ENCODE data around the gene LIPF. TPM values are rescaled to one million over a fixed set of nuclear protein-coding genes. Genes with fewer than 3 reads are reported as not detected.
"Not testable (repeated sequence)": the region's sequence is repeated elsewhere in the genome, so short reads cannot be mapped to it uniquely, and the experiment has no call there.

Gene LIPF
- total RNA-seq, 3 donors from 2014 or later = not detected

DNA sequence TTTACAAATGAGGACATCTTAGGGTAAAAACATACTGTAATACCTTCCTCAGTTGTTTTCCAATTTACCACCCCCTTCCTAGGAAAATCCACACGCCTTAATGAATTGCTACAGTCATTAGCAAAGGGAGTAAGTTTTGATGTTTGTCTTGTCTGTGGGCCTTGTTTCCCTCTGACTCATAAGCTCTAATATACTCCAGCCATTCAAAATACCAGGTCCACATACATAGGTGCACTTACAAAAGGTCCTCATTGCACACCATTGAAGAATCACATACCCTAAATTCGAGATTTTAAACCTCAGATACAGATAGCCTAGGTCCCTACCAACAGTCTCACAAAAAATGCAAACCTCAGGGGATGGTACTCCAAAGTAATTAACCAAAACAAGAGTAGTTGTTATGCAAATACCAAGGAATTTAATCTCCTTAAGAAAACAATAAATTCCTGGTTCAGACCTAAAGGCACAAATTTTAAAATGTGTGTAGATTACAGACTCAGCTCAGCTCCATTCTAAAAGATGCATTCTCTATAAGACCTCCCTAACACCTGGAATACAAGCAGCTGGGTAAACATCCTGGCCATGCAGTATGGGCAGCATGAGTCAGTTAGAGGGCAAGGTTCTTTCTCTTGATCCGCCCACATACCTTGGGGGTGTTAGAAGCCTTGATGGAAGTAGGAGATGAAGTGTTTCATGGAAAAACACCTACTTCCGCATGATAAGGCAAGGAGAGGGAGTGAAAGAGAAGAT, 38.8 kb downstream of the LIPF start:
- Mint-ChIP-seq H3K36me3 (ENCODE audit: insufficient read depth) (no peaks in the 10 kb centered on the region), H3K4me1 (ENCODE audit: low read depth) (peaks cover 15% of the 10 kb centered on the region), H3K9me3 (no peaks in the 10 kb centered on the region), H3K27me3 (ENCODE audit: low read depth) (no peaks in the 10 kb centered on the region), H3K4me3 (no peak overlapping the region)
- DNase-seq = no peak
- no peak for ATAC-seq

DNA sequence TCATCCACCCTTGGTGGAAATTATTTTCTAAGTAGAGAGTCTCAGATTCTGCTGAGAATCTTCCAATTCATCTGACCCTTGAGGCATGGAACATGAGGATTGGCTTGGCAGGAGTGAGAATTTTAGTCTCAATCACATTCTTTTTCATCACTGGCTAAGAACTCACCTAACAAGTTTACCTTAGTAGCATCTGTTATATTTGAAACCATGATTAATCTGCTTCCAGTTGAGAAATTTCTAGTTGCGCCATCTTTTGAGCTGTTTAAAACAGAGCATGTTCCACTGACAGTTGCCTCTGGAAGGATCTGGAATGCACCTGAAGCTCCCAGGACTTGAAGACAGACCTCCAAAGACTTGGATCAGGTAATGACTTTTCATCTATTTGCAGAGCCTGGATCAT, 41.7 kb downstream of the LIPF start, which contains the start of gene LIPK:
TSS of gene LIPK (plus strand) at position 292 of the 400 bp plus-strand sequence. CDS start 18,295 bp downstream, outside the sequence.
- ATAC-seq = no peak
- Mint-ChIP-seq H3K4me1 (ENCODE audit: low read depth) (peaks cover 15% of the 10 kb centered on the region), H3K27me3 (ENCODE audit: low read depth) (no peaks in the 10 kb centered on the region), H3K4me3 (no peak within 1 kb of the TSS), H3K36me3 (ENCODE audit: insufficient read depth) (no peaks in the 10 kb centered on the region), H3K9me3 (no peaks in the 10 kb centered on the region)
- DNase-seq = no peak

- DNase-seq (no peak), ATAC-seq (peak; percentile 75 to 90)
- H3K4me1 Mint-ChIP-seq (ENCODE audit: low read depth) = peaks cover 15% of the 10 kb centered on the region
- no peaks in the 10 kb centered on the region for H3K9me3 Mint-ChIP-seq
- H3K36me3 Mint-ChIP-seq (ENCODE audit: insufficient read depth) = no peaks in the 10 kb centered on the region
- H3K4me3 Mint-ChIP-seq = peak overlapping the region; percentile 11
- no peaks in the 10 kb centered on the region for H3K27me3 Mint-ChIP-seq (ENCODE audit: low read depth)
Measured at GRCh38 chr10:88707429-88708155, 43.4 kb downstream of the LIPF start.

DNA sequence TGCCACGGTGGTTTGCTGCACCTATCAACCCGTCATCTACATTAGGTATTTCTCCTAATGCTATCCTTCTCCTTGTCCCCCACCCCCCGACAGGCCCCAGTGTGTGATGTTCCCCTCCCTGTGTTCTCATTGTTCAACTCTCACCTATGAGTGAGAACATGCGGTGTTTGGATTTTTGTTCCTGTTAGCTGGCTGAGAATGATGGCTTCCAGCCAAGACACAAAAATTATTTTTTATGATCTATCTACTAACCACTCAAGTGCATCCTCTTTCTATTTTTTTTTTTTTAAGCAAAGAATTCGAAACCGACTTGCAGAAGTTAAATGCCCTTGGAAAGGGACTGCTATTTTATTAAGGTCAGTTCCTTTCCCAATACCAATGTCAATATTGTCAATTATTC, 45.1 kb downstream of the LIPF start:
- H3K27me3 Mint-ChIP-seq (ENCODE audit: low read depth); DNase-seq; H3K4me3 Mint-ChIP-seq; H3K9me3 Mint-ChIP-seq; H3K36me3 Mint-ChIP-seq (ENCODE audit: insufficient read depth); ATAC-seq: not testable (repeated sequence)
- peaks cover 15% of the 10 kb centered on the region for H3K4me1 Mint-ChIP-seq (ENCODE audit: low read depth)

DNA sequence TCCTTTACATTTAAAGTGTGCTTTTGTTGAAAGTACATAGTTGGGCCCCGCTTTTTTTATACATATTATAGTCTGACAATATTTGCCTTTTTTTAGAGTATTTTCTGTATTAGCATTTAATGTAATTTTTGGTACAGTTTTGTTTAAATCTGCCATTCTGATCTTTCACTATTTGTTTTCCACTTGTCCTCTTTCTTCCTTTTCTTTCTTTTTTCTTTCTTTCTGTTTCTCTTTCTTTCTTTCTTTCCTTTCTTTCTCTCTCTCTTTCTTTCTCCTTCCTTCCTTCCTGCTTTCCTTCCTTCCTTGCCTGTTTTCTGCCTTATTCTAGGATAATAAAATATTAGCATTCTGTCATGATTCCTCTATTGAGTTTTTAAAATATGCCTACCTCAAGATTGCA, 51.3 kb downstream of the LIPF start:
- Mint-ChIP-seq H3K4me1 (ENCODE audit: low read depth) (no peaks in the 10 kb centered on the region), H3K27me3 (ENCODE audit: low read depth) (peaks cover 7% of the 10 kb centered on the region), H3K36me3 (ENCODE audit: insufficient read depth) (no peaks in the 10 kb centered on the region), H3K9me3 (no peaks in the 10 kb centered on the region), H3K4me3 (no peak overlapping the region)
- DNase-seq = no peak
- no peak for ATAC-seq

DNA sequence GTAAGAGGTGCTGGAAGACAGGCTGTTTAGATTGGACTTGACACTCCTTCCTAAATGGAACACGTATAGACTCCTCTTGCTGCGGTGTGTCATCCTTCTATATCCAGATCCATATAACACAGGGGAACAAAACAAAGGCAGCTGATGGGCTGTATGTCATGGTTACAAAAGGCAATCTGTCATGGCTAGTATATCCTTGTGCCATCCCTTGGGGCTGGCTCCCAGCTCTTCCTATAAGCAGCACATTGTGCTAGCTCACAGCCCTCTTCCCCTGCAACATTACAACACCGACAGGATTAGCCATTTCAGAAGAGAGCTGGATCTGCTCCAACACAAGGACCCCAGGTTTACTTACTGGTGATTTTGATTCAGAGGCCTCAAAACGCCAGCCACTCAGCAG, 57.1 kb downstream of the LIPF start:
- Mint-ChIP-seq H3K36me3 (ENCODE audit: insufficient read depth) (no peaks in the 10 kb centered on the region), H3K9me3 (no peaks in the 10 kb centered on the region), H3K27me3 (ENCODE audit: low read depth) (peaks cover 5% of the 10 kb centered on the region), H3K4me1 (ENCODE audit: low read depth) (peaks cover 5% of the 10 kb centered on the region), H3K4me3 (no peak overlapping the region)
- no peak for DNase-seq
- no peak for ATAC-seq

GRCh38 chr10:88725798-88726197, 61.6 kb downstream of the LIPF start:
- ATAC-seq = no peak
- Mint-ChIP-seq H3K36me3 (ENCODE audit: insufficient read depth) (no peaks in the 10 kb centered on the region), H3K9me3 (no peaks in the 10 kb centered on the region), H3K27me3 (ENCODE audit: low read depth) (no peaks in the 10 kb centered on the region), H3K4me1 (ENCODE audit: low read depth) (peaks cover 5% of the 10 kb centered on the region), H3K4me3 (no peak overlapping the region)
- no peak for DNase-seq

GRCh38 chr10:88728107-88728763, 64.0 kb downstream of the LIPF start:
- no peaks in the 10 kb centered on the region for H3K9me3 Mint-ChIP-seq
- peaks cover 5% of the 10 kb centered on the region for H3K4me1 Mint-ChIP-seq (ENCODE audit: low read depth)
- ATAC-seq (peak in 1 of 2 donors; percentile 21), DNase-seq (no peak)
- H3K27me3 Mint-ChIP-seq (ENCODE audit: low read depth) = no peaks in the 10 kb centered on the region
- H3K36me3 Mint-ChIP-seq (ENCODE audit: insufficient read depth) = no peaks in the 10 kb centered on the region
- H3K4me3 Mint-ChIP-seq = no peak overlapping the region

Other genes with a start within 250 kb of the LIPF start
- gene RNLS, start 81.1 kb upstream of the LIPF start, total RNA-seq = 1 to 10 TPM; 3.4 to 5.5 (median 5.4) TPM
- not detected for gene LIPJ, start 77.7 kb upstream of the LIPF start, total RNA-seq
- not detected for gene LIPK, start 41.8 kb downstream of the LIPF start, total RNA-seq
- not detected for gene LIPN, start 95.6 kb downstream of the LIPF start, total RNA-seq
- not detected for gene LIPM, start 138.3 kb downstream of the LIPF start, total RNA-seq
- under 1 TPM in 1 of 3 donors, not detected in 2; 0.24 TPM for gene ANKRD22, start 187.4 kb downstream of the LIPF start, total RNA-seq
- 10 to 100 TPM; 15.1 to 24.7 (median 19.4) TPM for gene STAMBPL1, start 215.8 kb downstream of the LIPF start, total RNA-seq